IPS DF 6.9 (cell line): ENCODE measurements around the gene MRPL39.
A peak's percentile ranks its signal among the peaks of the same experiment; 100 is the strongest.
"Not testable (repeated sequence)": the region's sequence is repeated elsewhere in the genome, so short reads cannot be mapped to it uniquely, and the experiment has no call there.

Experiments used
- DNase-seq: peaks from one replicate; pipeline ENCODE4 v3.0.0-alpha.2; 2013; ENCODE audit warnings: low read depth, low spot score
- H3K27ac ChIP-seq: one replicate; pipeline ENCODE4 v1.5.1; 2013; ENCODE audit warnings: low read length, control low read depth
- H3K27me3 ChIP-seq: 2 replicates; pipeline ENCODE4 v1.6.1; 2013; ENCODE audit warnings: mild to moderate bottlenecking, low read length; ENCODE audit not compliant: control insufficient read depth, insufficient read depth
- H3K36me3 ChIP-seq: 2 replicates; pipeline ENCODE4 v1.6.1; 2013; ENCODE audit warnings: low read length; ENCODE audit not compliant: control insufficient read depth, insufficient read depth
- H3K4me1 ChIP-seq: 2 replicates; pipeline ENCODE4 v1.6.1; 2013; ENCODE audit warnings: low read length; ENCODE audit not compliant: control insufficient read depth, insufficient read depth
- H3K4me3 ChIP-seq: 2 replicates; pipeline ENCODE4 v1.5.1; 2013; ENCODE audit warnings: mild to moderate bottlenecking, low read length
- H3K9me3 ChIP-seq: 2 replicates; pipeline ENCODE4 v1.6.1; 2013; ENCODE audit warnings: low read length, inconsistent platforms; ENCODE audit not compliant: control insufficient read depth, insufficient read depth
- WGBS: extraction: QIAGEN DNeasy Blood & Tissue Kit; methylation state at CpG from one replicate; pipeline ENCODE4 v1.1.7; 2013; ENCODE audit warnings: mixed read lengths, missing lambda C conversion rate; ENCODE audit not compliant: insufficient read length, insufficient coverage; 5-methylcytosine and 5-hydroxymethylcytosine counted together

The MRPL39 gene

DNA sequence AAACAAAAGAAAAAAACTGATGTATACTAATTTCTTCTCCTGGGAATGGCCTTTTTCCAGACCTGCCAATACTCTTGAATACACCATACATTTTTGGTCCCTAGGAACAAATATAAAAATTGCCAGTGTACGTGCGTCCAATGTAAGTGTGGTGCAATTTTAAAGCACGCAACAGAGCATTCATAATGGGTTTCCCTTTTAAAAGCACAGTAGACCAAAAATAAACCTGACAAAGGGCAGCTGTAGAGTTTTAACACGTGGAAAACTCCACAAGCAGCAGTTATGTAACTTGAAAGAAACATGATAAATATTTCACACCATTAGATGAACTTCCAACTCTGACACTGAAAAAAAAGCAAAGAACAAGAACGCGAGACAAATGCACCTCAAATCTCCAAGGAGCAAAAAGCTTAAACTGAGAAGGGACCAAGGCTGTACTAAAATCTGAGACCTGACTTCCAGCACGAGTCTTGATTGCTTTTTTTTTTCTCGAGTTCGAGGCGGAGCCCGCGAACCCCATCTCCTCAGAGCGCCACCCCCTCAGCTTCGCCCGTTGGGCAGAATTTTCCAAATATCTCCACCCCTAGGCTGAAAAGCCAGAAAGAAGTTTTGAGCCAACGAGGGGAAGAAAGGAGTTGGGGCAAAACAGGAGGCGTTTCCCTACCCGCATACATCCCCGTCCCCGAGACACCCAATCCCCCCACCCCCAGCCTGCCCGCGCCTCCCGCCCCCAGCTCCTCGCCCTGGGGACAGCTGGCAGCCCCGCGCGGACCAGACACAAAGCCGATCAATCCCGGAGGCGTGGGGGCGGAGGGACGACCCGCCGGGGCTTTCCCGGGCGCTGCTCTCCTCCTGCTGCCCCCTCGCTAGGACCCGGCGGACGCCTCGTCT lies 31.6 kb upstream of the MRPL39 start, which contains the start of gene JAM2:
TSS of gene JAM2 (plus strand) at position 599 of the 891 bp plus-strand sequence. CDS start 564 bp downstream, outside the sequence.
- Histone ChIP-seq H3K27me3 (no peaks in the 10 kb centered on the region), H3K9me3 (no peaks in the 10 kb centered on the region), H3K4me3 (peak within 1 kb of the TSS; percentile 67), H3K36me3 (no peaks in the 10 kb centered on the region), H3K27ac (no peak within 1 kb of the TSS), H3K4me1 (no peaks in the 10 kb centered on the region)
- no CpG with 5 or more reads among the region's 41 CpGs for WGBS
- DNase-seq: no peak

GRCh38 chr21:25637851-25638659 lies 30.8 kb upstream of the MRPL39 start:
- no CpG with 5 or more reads among the region's 5 CpGs for WGBS
- Histone ChIP-seq H3K4me1 (no peaks in the 10 kb centered on the region), H3K9me3 (no peaks in the 10 kb centered on the region), H3K27ac (no peak overlapping the region), H3K4me3 (no peak overlapping the region), H3K27me3 (no peaks in the 10 kb centered on the region), H3K36me3 (no peaks in the 10 kb centered on the region)
- no peak for DNase-seq

DNA sequence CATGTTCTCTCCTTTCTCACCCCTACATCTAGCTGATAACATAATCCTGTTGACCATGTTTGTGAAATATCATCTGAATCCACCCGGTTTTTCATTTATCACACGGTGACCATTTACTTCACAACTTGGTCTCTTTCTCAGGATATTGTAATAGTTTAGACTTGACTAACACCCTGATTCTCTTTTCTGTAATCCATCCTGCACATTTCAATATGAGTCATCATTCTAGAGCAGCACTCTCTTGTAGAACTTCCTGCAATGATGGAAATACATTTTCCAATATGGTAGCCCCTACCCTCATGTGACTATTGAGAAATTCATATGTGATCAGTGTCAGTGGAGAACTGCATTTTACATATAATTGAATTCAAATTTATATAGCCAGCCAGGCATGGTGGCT lies 29.4 kb upstream of the MRPL39 start:
- DNase-seq: no peak
- no CpG with 5 or more reads among the region's 2 CpGs for WGBS
- H3K27ac ChIP-seq: no peak overlapping the region
- no peak overlapping the region for H3K4me3 ChIP-seq
- H3K36me3 ChIP-seq: no peaks in the 10 kb centered on the region
- H3K9me3 ChIP-seq: no peaks in the 10 kb centered on the region
- no peaks in the 10 kb centered on the region for H3K4me1 ChIP-seq
- H3K27me3 ChIP-seq: no peaks in the 10 kb centered on the region

GRCh38 chr21:25635310-25635709 lies 28.0 kb upstream of the MRPL39 start:
- no peak overlapping the region for H3K27ac ChIP-seq
- H3K36me3 ChIP-seq: no peaks in the 10 kb centered on the region
- WGBS: no CpG with 5 or more reads among the region's 8 CpGs
- DNase-seq: no peak
- H3K4me3 ChIP-seq: no peak overlapping the region
- no peaks in the 10 kb centered on the region for H3K9me3 ChIP-seq
- no peaks in the 10 kb centered on the region for H3K27me3 ChIP-seq
- H3K4me1 ChIP-seq: no peaks in the 10 kb centered on the region

- Histone ChIP-seq H3K4me1 (no peaks in the 10 kb centered on the region), H3K9me3 (no peaks in the 10 kb centered on the region), H3K27ac (no peak overlapping the region), H3K36me3 (no peaks in the 10 kb centered on the region), H3K27me3 (no peaks in the 10 kb centered on the region), H3K4me3 (no peak overlapping the region)
- no CpG with 5 or more reads among the region's 2 CpGs for WGBS
- DNase-seq: no peak
Measured at GRCh38 chr21:25632296-25632695, 25.0 kb upstream of the MRPL39 start.

GRCh38 chr21:25626757-25627156 lies 19.5 kb upstream of the MRPL39 start:
- no CpG with 5 or more reads among the region's 2 CpGs for WGBS
- H3K9me3 ChIP-seq: no peaks in the 10 kb centered on the region
- DNase-seq: no peak

DNA sequence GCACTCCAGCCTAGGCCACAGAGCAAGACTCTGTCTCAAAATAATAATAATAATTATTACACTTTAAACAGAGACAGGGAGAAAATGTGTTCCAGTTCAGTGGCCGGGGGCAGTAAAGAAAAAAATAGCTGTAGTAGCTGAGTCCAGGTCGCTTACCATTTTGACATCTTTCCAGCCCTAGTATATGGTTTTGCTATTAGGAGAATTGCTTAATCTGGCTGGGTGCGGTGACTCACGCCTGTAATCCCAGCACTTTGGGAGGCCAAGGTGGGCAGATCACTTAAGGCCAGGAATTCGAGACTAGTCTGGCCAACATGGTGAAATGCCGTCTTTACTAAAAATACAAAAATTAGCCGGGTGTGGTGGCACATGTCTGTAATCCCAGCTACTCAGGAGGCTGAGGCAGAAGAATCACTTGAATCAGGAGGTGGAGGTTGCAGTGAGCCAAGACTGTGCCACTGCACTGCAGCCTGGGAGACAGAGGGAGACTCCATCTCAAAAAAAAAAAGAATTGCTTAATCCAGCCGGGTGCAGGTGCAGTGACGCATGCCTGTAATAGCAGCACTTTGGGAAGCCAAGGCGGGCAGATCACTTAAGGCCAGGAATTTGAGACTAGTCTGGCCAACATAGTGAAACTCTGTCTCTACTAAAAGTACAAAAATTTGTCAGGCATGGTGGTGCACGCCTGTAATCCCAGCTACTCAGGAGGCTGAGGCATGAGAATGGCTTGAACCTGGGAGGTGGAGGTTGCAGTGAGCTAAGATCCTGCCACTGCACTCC lies 18.7 kb upstream of the MRPL39 start:
- not testable (repeated sequence) for H3K27me3 ChIP-seq, H3K9me3 ChIP-seq, H3K27ac ChIP-seq, H3K36me3 ChIP-seq, DNase-seq, H3K4me1 ChIP-seq, H3K4me3 ChIP-seq
- no CpG with 5 or more reads among the region's 11 CpGs for WGBS

More at GRCh38 chr21:25626757-25627156, 19.5 kb upstream of the MRPL39 start:
- Histone ChIP-seq H3K4me3 (no peak overlapping the region), H3K27me3 (no peaks in the 10 kb centered on the region), H3K4me1 (no peaks in the 10 kb centered on the region), H3K36me3 (no peaks in the 10 kb centered on the region), H3K27ac (no peak overlapping the region)

GRCh38 chr21:25625036-25625435 lies 17.8 kb upstream of the MRPL39 start:
- DNase-seq: no peak
- Histone ChIP-seq H3K4me1 (no peaks in the 10 kb centered on the region), H3K36me3 (no peaks in the 10 kb centered on the region), H3K9me3 (no peaks in the 10 kb centered on the region), H3K4me3 (no peak overlapping the region), H3K27me3 (no peaks in the 10 kb centered on the region), H3K27ac (no peak overlapping the region)
- WGBS: no CpG with 5 or more reads among the region's 1 CpG

DNA sequence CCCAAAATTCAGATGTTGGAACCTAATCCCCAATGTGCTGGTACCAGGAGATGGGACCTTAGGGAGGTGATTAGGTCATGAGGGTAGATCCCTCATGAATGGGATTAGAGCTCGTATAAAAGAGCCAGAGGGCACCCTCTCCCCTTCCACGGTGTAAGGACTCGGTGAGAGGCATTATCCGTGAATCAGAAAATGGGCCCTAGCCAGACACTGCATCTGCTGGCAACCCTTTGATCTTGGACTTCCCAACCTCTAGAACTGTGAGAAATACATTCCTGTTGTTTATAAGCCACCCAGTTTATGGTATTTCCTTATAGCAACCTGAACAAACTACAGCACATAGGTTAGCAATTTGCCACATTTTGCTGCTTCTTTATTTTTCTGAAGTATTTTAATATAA lies 17.2 kb upstream of the MRPL39 start:
- no peaks in the 10 kb centered on the region for H3K36me3 ChIP-seq
- H3K9me3 ChIP-seq: no peaks in the 10 kb centered on the region
- no peaks in the 10 kb centered on the region for H3K4me1 ChIP-seq
- no peak overlapping the region for H3K4me3 ChIP-seq
- no CpG with 5 or more reads among the region's 4 CpGs for WGBS
- DNase-seq: no peak
- H3K27me3 ChIP-seq: no peaks in the 10 kb centered on the region
- no peak overlapping the region for H3K27ac ChIP-seq

- Histone ChIP-seq H3K9me3 (no peaks in the 10 kb centered on the region), H3K27me3 (no peaks in the 10 kb centered on the region), H3K36me3 (no peaks in the 10 kb centered on the region), H3K27ac (no peak overlapping the region), H3K4me1 (no peaks in the 10 kb centered on the region), H3K4me3 (no peak overlapping the region)
- WGBS: no CpG with 5 or more reads among the region's 2 CpGs
- DNase-seq: no peak
Measured at GRCh38 chr21:25619198-25619597, 11.9 kb upstream of the MRPL39 start.
